CD4-positive, alpha-beta T cell treated with Interferon gamma for 1 hour (primary cell): ENCODE measurements around the gene CD247.
A peak's percentile ranks its signal among the peaks of the same experiment; 100 is the strongest.

Experiments used
- DNase-seq: peaks from one replicate; pipeline ENCODE4 v3.0.0-alpha.2; 2020

CD247 gene

DNA sequence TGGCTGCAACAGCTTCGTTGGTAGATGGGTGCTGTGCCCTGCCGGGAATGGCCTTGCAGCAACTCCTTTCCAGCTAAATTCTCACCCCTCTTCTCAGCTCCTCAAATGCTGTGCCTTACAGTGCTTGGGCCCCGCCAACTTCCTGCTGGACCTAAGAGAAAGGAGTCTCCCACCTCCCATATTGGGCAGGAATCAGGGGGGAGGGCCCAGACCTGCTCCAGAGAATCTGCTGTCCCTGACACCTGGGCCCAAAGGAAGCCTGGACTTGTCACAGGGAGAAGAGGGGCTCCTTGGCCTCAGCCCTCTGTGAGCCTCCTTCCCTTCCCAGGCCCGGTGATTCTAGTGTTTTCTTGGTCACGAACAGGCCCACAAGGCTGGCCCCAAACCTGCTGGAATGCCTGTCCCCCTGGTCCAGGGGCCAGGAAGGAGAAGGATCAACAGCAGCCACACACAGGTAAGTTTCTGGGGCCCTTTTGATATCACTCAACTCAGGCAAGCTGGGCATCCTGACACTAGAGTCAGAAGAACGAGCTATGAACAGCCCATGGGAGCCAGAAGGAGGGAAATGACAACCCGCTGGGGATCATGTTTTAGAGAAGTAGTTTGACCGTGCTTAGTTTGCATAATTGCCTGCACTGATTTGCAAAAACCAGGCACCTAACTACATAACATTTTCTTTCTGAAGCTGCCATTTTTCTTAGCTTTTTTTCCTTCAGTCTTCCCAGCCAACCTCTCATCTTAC is 86.2 kb downstream of the CD247 start:
- no peak for DNase-seq

DNA sequence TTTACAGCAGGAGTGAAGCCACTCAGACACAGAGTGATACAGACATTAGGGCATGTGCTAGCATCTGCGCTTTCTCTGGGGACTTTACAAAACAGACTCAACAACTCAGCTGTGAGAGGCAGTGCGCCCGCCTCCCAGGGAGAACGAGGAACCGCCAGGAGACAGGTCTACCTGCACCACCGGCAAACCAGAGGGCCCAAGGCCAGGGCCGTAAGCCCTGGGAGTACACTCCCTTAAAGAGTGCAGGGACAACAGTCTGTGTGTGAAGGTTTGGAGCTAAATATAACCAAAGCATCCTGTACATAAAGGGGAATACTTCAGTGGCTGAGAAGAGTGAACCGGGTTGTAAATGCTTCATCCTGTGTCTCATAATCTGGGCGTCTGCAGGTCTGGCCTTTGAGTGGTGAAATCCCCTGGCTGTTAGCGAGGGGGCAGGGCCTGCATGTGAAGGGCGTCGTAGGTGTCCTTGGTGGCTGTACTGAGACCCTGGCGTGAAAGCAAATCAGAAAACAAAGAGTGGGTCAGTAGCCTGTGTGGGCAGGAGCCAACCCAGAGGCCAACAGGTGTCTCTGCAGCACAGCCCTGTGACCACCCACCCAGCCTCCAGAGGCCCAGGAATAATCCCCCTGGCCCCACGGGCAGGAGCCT is 86.9 kb downstream of the CD247 start:
- DNase-seq: no peak

DNA sequence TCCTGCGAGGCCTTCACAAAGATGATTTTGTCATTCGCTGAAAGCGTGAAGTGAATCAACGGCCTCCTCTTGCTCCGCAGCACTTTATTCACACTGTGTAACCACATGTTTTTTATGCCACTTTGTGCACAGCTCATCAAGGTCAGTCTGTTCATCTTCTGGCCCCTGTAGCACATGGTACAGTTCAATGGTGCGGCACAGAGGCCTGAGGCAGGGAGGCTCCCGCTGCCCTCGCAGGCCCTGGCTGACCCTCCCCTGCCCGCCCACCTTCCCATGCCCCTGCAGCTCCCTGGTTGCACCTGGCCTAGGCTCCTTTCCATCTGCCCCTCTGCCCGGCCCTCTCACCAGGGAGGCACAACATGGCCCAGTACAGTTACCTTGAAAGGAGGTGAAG is 87.5 kb downstream of the CD247 start:
- DNase-seq: no peak

DNA sequence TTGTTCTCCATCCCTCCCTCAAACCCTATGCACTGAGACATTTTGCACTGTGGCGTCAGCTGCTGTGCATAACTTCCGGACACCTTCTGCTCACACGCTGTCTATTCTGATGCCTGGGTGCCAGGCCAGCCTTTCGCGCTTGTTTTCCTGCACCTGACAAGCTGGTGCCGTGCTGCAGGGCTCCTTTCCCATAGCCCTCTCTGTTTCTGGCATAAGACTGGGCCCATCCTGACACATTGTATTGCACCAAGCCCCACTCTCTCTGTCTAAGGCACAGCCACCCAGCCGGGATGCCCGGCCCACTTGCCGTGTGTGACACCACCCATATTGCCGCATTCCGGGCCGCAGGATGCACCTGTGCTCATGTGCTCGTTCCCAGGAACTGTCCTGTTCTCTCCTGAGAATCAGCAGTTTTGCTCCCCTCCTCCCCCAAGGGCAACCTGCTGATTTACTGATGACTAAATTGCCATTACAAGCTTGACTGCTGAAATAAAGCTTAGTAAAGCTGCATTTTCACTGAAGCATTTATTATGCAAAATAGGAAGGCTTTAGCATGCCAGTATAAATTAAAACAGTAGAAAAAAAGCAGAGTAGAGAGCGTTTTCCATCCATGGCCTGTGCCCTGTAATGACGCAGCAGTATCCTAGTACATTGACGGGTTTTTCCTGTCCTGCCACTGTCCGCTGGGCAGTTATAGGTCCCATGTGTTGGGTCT is 88.0 kb downstream of the CD247 start:
- no peak for DNase-seq

GRCh38 chr1:167429612-167430011 is 88.7 kb downstream of the CD247 start:
- no peak for DNase-seq

DNA sequence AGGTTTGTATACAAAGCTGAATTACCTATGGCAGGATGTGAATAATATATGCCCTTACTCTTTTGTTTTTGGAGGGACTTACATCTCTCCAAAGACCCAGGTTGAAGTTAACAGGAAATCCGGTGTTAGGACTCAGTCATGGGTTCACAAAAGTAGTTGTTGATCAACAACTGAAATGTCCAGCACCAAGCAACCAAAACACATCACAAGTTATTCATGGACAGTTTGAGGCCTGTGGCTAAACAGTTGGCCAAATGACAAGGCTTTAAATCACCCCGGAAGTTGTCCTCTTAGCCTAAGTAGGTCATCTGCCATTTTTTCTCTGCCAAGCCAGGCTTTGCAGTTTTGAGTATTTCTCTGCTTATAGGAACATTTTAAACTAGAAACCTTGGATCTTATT is 89.9 kb downstream of the CD247 start:
- DNase-seq: no peak

GRCh38 chr1:167427848-167428247 is 90.5 kb downstream of the CD247 start:
- no peak for DNase-seq

DNA sequence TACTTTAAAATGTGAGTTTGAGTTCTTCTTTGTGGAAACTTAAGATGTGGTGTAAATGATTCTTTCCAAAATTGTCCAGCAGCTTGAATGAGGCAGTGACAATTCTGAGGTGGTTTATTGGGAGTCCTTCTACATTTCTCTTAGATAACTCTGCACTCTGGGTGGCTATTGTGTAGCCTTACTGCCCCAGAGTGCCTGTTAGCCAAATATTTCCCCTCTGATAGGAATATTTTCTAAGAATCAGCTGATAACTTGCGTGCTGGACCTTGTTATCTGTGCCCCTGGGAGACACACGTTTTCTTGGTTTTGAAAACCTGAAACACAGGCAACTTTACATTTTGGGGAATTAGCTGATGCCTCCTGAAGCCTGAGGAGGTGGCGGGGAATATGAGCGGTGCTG is 91.6 kb downstream of the CD247 start:
- DNase-seq: no peak

DNA sequence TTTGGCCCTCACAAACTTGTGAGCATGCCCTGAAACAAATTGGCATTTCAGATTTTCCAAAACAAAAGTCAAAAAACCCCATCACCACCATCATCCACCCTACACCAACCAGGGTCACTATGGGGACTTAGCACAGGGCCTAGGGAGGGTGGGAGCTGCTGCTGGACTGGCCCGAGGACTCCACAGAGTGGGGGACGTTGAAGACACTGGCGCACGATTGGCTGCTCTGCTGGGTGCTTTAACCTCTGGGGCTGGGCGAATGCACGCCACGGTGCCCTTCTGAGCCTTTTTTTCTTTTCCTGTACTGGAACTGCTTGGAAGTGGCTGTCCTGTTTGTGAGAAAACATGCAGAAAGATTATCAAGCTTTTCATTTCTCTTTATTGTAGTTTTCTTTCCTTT is 92.8 kb downstream of the CD247 start:
- no peak for DNase-seq

DNA sequence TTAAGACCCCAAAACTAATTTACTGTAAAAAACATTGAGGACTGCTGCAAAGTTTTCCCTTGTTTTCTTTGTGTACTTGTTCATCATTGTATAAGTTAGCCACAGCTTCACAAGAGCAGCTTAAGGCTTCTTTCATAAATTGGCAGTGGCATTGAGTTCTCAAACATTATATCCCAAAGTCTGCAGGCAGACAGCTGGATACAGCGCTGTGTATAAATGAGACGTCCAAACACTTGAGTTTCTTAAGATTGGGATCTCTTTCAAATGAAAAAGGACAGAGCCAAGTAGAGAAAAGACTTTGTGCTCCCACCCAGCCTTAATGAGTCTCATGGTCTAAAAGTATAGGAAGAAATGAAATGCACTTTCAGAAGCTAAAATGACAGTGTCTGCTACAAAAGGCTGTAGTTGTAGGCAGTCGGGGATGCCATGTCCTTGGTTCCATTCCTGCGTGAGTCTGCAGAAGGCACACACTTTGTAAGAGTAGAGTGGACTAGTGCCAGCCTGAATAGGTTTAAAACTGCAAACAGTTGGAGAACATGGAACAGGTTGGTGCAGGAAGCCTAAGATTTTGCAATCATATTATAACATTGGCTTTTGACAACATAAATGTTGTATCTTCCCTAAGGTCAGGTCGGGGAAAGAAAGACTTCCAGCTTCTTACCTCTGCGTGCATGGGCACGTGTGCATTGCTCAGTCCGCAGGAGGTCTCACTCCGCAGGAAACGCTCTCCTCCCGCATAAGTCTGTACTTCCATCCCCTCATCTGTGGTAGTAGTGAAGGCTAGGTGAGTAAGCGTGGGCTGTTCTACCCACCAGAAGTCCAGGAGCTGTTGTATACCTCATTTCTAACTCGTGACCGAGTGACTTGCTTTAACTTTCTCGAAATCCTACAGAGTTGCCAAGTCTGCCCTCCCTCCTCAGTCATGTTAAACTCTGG is 94.4 kb downstream of the CD247 start:
- no peak for DNase-seq

DNA sequence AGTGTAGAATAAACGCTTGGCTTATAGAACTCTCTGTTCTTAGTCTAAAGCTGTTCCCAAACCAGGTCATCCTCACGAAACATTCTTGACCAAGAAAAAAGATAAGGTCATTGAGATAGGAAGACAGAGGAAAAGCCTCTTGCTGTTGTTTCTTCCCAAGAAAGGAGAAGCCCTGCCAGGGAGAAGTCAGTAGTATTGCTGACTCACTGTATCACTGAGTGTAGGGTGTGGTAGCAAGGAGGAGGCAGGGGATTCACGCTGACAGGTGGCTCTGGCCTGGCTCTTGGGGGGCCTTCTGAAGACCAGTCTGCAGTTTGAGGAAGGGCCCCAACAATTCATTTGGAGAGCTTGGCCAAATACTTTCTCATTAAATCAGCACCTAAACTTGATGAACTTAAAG is 97.8 kb downstream of the CD247 start:
- DNase-seq: no peak

DNA sequence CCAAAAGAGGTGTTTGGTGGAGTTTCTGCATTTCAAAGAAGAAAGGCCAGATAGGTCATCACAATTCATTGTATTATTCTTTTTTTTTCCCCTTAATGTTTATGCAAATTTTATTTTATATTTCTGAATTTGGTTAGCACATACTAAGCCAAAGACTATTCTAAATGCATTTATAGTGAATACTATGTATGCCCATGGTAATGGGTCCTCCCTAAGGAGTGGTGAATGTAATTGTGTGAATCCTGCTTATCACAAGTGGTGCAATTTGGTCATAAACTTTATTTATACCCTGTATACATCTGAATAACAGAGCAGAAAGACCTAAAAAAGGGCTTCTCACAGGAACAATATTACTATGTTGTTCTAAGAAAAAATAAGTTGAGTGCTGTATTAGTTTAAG is 99.1 kb downstream of the CD247 start:
- no peak for DNase-seq

- no peak for DNase-seq
Measured at GRCh38 chr1:167418391-167418790, 99.9 kb downstream of the CD247 start.

- no peak for DNase-seq
Measured at GRCh38 chr1:167416506-167416905, 101.8 kb downstream of the CD247 start.

- DNase-seq: no peak
Measured at GRCh38 chr1:167413328-167413727, 105.0 kb downstream of the CD247 start.

GRCh38 chr1:167412920-167413319 is 105.4 kb downstream of the CD247 start:
- DNase-seq: no peak

DNA sequence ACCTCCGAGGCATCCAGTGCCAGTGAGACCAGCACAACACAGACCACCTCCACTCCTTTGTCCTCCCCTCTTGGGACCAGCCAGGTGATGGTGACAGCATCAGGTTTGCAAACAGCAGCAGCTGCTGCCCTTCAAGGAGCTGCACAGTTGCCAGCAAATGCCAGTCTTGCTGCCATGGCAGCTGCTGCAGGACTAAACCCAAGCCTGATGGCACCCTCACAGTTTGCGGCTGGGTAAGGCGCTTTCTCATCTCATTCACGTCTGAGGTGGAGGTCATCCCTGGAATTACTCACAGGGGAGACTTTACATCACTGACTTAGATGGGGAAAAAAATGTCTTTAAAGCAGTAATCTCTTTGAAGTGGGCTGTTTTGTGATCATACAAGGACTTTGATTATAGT is 106.3 kb downstream of the CD247 start:
- no peak for DNase-seq

GRCh38 chr1:167409183-167409582 is 109.1 kb downstream of the CD247 start:
- no peak for DNase-seq

GRCh38 chr1:167408355-167408754 is 110.0 kb downstream of the CD247 start:
- DNase-seq: no peak

- DNase-seq: no peak
Measured at GRCh38 chr1:167404908-167405307, 113.4 kb downstream of the CD247 start.

DNA sequence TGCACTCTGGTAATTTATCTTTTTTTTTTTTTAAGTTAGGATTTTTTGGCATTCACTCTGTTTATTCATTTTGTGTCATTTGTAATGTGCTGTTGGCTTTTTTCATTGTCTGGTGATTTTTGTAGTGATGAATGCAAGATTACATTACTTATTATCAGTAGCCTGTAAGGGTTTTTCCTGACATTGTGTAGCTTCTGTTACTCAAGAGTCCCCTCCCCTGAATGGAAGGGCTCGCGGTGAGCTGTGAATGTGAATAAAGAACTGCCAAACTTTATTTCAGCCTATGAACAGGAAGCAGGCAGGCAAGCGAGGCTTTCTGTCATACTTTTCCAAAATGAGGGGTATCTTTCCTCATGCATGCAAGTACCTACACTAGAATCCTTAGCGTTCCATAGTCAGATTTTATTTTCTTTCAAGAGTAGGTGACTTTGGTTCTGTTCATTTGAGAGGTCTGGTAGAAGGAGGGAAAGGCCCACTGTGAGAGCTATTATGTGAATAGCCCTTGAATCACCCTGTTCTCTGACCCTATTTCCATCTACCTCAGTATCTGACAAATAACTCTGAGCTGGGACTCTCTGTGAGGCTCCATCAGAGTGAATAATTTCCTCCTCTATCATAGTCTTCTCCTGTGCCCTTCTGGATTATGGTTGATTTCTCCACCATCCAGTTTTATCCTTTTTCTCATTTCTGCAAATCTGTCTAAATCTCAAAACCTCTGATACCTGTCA is 114.0 kb downstream of the CD247 start:
- no peak for DNase-seq

DNA sequence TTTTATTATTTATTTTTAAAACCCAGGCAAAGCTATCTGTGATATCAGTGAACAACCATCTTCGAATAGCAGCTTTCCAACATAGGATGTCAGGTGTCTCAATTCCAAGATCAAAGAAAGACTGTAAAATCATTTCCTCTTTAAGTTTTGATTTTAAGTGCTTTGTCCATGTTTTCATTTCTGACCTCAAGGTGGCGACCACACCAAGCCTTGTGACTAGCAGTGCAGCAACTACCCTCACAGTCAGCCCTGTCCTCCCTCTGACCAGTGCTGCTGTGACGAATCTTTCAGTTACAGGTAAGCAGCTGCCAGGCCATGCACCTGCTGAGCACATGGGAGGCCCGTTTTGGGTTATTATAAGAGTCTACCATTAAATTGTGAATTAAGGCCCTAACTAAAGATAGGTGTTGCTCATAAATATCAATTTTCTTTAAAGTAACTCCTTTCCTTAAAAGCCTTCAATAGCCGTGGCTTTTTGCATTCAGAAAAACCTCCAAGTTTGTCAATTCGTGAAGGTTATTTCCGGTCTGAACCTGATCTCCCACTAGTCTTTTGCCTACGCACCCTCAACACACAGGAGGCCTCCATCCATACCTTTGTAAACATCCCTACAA is 117.0 kb downstream of the CD247 start:
- DNase-seq: peak; percentile 58
